NK-92 (cell line): ENCODE data around the gene SLC35F2.
"Not testable (repeated sequence)": the region's sequence is repeated elsewhere in the genome, so short reads cannot be mapped to it uniquely, and the experiment has no call there.

ENCODE experiments used
- DNase-seq: peaks from one replicate; lab custom pipeline; 2025; ENCODE audit not compliant: unreplicated experiment; lab: John Stamatoyannopoulos, UW

Gene SLC35F2

GRCh38 chr11:107842412-107843100 lies 16.0 kb downstream of the SLC35F2 start:
- no peak for DNase-seq

GRCh38 chr11:107840129-107840484 lies 18.5 kb downstream of the SLC35F2 start:
- DNase-seq, result no peak

GRCh38 chr11:107836851-107837250 lies 21.7 kb downstream of the SLC35F2 start:
- DNase-seq, result no peak

GRCh38 chr11:107834995-107835394 lies 23.6 kb downstream of the SLC35F2 start:
- DNase-seq, result no peak

DNA sequence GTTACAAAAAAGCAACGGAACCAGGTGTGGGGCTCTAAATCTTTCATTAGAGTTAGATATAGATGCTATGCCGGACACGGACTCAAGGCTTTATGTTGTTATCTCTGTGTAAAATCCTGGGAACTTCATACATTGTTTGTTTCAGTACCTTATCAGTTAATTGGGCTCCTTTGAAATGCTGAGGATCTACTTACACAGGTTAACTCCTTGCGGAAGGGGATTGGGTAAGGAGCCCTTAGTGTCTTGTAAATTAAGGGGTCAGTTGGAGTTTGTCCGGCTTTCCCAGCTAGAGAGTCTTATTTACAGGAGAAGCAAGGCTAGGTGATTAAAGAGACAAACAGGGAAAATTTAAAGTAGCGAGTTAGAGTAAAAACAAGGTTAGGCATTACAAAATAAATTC lies 24.7 kb downstream of the SLC35F2 start:
- DNase-seq, result not testable (repeated sequence)

DNA sequence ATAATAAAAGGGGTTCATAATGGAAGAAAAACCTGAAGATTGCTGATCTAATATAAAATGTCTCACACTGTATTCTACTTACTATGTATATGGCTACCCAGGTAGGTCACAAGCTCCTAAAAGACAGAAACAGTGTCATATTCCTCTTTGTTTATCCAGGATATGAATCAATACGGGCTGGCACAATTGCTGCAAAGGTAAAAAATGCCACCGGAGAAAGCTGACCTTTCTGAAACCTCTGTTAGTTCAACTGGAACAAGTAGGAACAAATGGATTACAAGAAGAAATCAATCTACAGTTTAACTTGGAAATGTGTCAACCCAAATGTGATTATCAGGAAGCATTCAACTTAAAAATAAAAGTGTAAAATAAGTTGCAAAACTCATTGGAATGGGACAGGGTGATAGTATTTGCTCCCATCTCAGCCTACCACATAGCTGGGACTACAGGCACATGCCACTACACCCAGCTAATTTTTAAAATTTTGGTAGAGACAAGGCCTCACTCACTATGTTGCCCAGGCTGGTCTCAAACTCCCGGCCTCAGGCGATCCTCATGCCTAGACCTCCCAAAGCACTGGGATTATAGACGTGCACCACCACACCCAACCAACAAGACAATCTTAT lies 27.6 kb downstream of the SLC35F2 start:
- no peak for DNase-seq

GRCh38 chr11:107827041-107827440 lies 31.5 kb downstream of the SLC35F2 start:
- no peak for DNase-seq

GRCh38 chr11:107825875-107826274 lies 32.7 kb downstream of the SLC35F2 start:
- no peak for DNase-seq

- no peak for DNase-seq
Measured at GRCh38 chr11:107824668-107825369, 33.8 kb downstream of the SLC35F2 start.

DNA sequence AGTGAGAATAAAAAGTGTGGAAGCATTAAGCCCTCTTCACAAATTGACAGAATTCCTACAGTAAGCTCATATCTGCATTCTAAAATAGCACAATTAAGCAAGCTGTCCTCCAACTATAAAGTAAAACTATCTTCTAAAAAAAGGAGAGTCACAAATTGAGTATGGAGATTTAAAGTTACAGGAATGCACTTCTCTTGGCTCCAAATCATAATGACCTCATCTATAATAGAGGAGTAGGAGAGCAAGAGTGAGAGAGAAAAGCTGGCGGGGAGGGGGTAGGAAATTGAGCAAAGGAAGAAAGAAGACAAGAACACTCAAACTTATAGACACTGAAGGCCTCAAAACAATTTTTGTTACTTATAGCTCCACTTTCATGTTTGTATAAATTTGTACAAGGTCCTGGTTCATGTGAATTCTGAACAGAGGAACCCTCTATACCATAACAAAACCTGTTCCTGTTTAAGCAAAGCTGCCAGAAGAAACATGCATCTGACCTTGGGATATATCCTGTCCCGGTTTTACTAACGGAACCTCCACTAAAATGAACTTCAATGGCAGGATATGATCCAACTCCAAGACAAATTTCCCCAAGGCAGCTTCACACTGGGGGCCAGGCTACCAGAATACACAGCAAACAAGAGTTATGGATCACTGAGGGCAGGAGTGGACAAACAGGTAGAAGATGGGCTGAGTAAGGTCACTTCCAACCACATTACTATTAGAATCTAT lies 37.2 kb downstream of the SLC35F2 start:
- DNase-seq, result no peak

GRCh38 chr11:107819361-107820014 lies 39.1 kb downstream of the SLC35F2 start:
- no peak for DNase-seq

DNA sequence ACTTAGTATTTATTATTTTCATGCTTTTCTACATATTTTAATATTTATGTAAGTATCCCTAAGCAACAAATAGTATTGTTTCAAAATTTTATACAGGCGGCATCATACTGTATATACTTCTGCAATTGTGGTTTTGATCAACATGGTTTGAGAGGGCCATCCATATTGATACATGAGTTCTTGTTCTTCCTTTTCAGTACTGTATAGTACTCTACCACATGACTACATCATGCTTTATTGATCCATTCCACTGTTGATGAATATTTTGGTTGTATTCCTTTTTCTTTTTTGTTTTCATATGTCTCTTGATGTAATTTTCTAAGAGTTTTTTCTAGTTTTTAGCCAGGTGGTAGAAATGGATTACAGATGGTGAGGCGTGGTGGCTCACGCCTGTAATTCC lies 40.1 kb downstream of the SLC35F2 start:
- no peak for DNase-seq

DNA sequence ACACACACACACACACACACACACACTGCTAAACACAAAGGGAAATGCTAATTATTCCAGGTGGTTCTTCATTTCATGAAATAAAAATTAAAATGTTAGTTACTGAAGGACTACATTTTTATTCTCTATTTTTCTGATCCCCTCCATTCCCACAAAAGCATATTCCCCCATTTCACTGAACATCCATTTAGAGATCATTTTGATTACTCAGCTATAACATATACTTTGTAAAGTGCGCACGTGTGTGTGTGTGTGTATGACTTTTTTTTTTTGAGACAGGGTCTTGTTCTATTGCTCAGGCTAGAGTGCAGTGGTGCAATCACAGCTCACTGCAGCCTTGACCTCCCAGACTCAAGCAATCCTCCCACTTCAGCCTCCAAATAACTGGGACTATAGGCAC lies 42.6 kb downstream of the SLC35F2 start:
- no peak for DNase-seq

- DNase-seq, result no peak
Measured at GRCh38 chr11:107810875-107811274, 47.7 kb downstream of the SLC35F2 start.

DNA sequence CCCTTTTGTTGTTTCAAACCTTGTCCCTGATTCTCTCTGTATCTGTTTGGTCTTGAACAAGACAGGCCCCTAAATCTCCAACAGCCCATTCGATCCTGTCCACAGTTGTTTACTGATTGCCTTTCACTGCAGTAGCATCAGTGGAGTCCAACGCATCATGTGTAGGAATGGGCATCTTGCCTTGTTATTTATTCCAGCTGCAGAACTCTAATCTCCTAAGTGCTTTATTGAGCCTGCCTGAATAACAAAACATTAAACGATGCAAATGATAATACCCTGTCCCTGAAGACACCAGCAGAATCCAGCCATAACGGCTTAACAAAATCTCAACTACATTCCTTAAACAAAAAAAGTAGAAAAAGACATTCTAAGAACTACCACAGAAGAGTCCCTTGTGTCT lies 50.1 kb downstream of the SLC35F2 start:
- DNase-seq, result no peak

GRCh38 chr11:107804971-107805370 lies 53.6 kb downstream of the SLC35F2 start:
- no peak for DNase-seq

- DNase-seq, result no peak
Measured at GRCh38 chr11:107804211-107804610, 54.4 kb downstream of the SLC35F2 start.

DNA sequence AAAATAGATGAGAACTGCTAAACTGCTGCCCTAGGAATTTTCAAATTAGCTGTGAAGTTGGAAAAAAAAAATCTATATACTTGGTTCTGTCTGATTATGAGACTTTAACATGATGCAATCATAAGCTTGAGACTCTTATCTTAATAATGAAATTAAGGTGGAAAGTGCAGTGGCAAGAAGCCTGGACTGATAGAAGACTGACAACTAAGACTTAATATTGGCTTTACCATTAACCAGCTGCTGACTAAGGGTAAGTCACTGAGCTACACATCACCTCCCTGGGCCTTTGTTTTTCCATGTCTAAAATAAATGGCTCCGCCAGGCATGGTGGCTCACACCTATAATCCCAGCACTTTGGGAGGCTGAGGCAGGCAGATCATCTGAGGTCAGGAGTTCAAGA lies 56.9 kb downstream of the SLC35F2 start:
- no peak for DNase-seq

GRCh38 chr11:107799218-107799859 lies 59.2 kb downstream of the SLC35F2 start:
- DNase-seq, result no peak

- no peak for DNase-seq
Measured at GRCh38 chr11:107792049-107792443, 66.5 kb downstream of the SLC35F2 start.
